Endothelial cell (in vitro differentiated cells): ENCODE results near the gene CYSRT1. TPM values are rescaled to one million over a fixed set of nuclear protein-coding genes. Genes with fewer than 3 reads are reported as not detected.

Experiments
- DNase-seq: peaks from one replicate; pipeline ENCODE4 v3.0.0; 2021; ENCODE audit warnings: low spot score
- H3K27ac Mint-ChIP-seq: one replicate; pipeline ENCODE4 v1.8.0; 2021; ENCODE audit warnings: mixed read lengths, inconsistent platforms; ENCODE audit not compliant: unreplicated experiment
- H3K27me3 Mint-ChIP-seq: one replicate; pipeline ENCODE4 v1.8.0; 2021; ENCODE audit warnings: mild to moderate bottlenecking, moderate library complexity, mixed read lengths, inconsistent platforms; ENCODE audit not compliant: unreplicated experiment
- H3K36me3 Mint-ChIP-seq: one replicate; pipeline ENCODE4 v1.8.0; 2021; ENCODE audit warnings: mild to moderate bottlenecking, low read depth, mixed read lengths, inconsistent platforms; ENCODE audit not compliant: unreplicated experiment
- H3K4me1 Mint-ChIP-seq: one replicate; pipeline ENCODE4 v1.8.0; 2021; ENCODE audit warnings: mild to moderate bottlenecking, mixed read lengths, inconsistent platforms; ENCODE audit not compliant: unreplicated experiment
- H3K4me3 Mint-ChIP-seq: one replicate; pipeline ENCODE4 v1.8.0; 2021; ENCODE audit warnings: mild to moderate bottlenecking, mixed read lengths, inconsistent platforms; ENCODE audit not compliant: unreplicated experiment
- H3K9me3 Mint-ChIP-seq: one replicate; pipeline ENCODE4 v1.8.0; 2021; ENCODE audit warnings: mixed read lengths, inconsistent platforms; ENCODE audit not compliant: unreplicated experiment
- CTCF ChIP-seq: fragments of 200-600 bp; sonication (generic); IDR thresholded peaks from one replicate; pipeline ENCODE4 v1.5.0; 2021; ENCODE audit warnings: antibody characterized with exemption; ENCODE audit not compliant: unreplicated experiment
- total RNA-seq: library from RNA; stranded (reverse); fragmentation: NEBNext Ultra II Directional; extraction: Animal tissue kit (Norgen Biotek cat#: 25700); gene quantifications from one replicate; pipeline ENCODE4 v1.2.1, GENCODE V29; 2021; ENCODE audit not compliant: unreplicated experiment

The CYSRT1 gene
- total RNA-seq, 1 donor from 2014 or later: 1.4 TPM

- no peak overlapping the region for H3K4me3 Mint-ChIP-seq
- TF ChIP-seq CTCF: no peak
- no peaks in the 10 kb centered on the region for H3K9me3 Mint-ChIP-seq
- peaks cover under 1% of the 10 kb centered on the region for H3K36me3 Mint-ChIP-seq
- peaks cover 3% of the 10 kb centered on the region for H3K27me3 Mint-ChIP-seq
- no peak overlapping the region for H3K27ac Mint-ChIP-seq
- no peak for DNase-seq
- peaks cover 15% of the 10 kb centered on the region for H3K4me1 Mint-ChIP-seq
Measured at GRCh38 chr9:137247916-137248175, 22.9 kb downstream of the CYSRT1 start.

GRCh38 chr9:137250329-137251193, 25.6 kb downstream of the CYSRT1 start:
- Mint-ChIP-seq H3K4me3 (no peak overlapping the region), H3K4me1 (peaks cover 3% of the 10 kb centered on the region)
- DNase-seq: no peak

GRCh38 chr9:137251194-137251461, 26.2 kb downstream of the CYSRT1 start, which contains the start of gene STPG3:
TSS of gene STPG3 (plus strand) at chr9:137251286. CDS start at chr9:137251287, 1 bp downstream.
- no peak for TF ChIP-seq CTCF

More at GRCh38 chr9:137250329-137251193, 25.6 kb downstream of the CYSRT1 start:
- Mint-ChIP-seq H3K36me3 (no peaks in the 10 kb centered on the region), H3K27ac (no peak overlapping the region), H3K9me3 (no peaks in the 10 kb centered on the region), H3K27me3 (peaks cover 4% of the 10 kb centered on the region)
- no peak for TF ChIP-seq CTCF

GRCh38 chr9:137251490-137252268, 26.7 kb downstream of the CYSRT1 start:
- no peak overlapping the region for H3K27ac Mint-ChIP-seq
- no peak for DNase-seq
- H3K9me3 Mint-ChIP-seq: no peaks in the 10 kb centered on the region
- TF ChIP-seq CTCF: no peak
- H3K4me3 Mint-ChIP-seq: no peak overlapping the region
- H3K4me1 Mint-ChIP-seq: peaks cover 10% of the 10 kb centered on the region
- peaks cover 4% of the 10 kb centered on the region for H3K27me3 Mint-ChIP-seq
- H3K36me3 Mint-ChIP-seq: no peaks in the 10 kb centered on the region

More at GRCh38 chr9:137251194-137251461, 26.2 kb downstream of the CYSRT1 start, which contains the start of gene STPG3:
- H3K4me3 Mint-ChIP-seq: no peak within 1 kb of the TSS
- H3K4me1 Mint-ChIP-seq: peaks cover 4% of the 10 kb centered on the region
- no peaks in the 10 kb centered on the region for H3K36me3 Mint-ChIP-seq
- peaks cover 4% of the 10 kb centered on the region for H3K27me3 Mint-ChIP-seq
- no peaks in the 10 kb centered on the region for H3K9me3 Mint-ChIP-seq
- no peak within 1 kb of the TSS for H3K27ac Mint-ChIP-seq
- DNase-seq: no peak
